ENCODE data around the gene TM7SF2. TPM values are rescaled to one million over a fixed set of nuclear protein-coding genes. Genes with fewer than 3 reads are reported as not detected.

Gene TM7SF2
- polyA plus RNA-seq, 3 donors: 1.8 to 4.5 (median 1.8) TPM

GRCh38 chr11:65104628-65105027 lies 7.0 kb upstream of the TM7SF2 start:
- H3K27ac Mint-ChIP-seq: no peak overlapping the region
- H3K27me3 Mint-ChIP-seq (ENCODE audit: low read depth in 3 of 3): no peaks in the 10 kb centered on the region
- Histone ChIP-seq H3K79me2 (ENCODE audit: insufficient read depth, low read length) (peaks cover 17% of the 10 kb centered on the region), H3K9me3 (replicated peaks in 1 of 2; ENCODE audit: control insufficient read depth in 1 of 2, insufficient read depth in 1 of 2, low read length in 2 of 2) (no peaks in the 10 kb centered on the region), H3K4me1 (ENCODE audit: control insufficient read depth in 1 of 2, insufficient read depth in 2 of 2, low read length in 2 of 2) (no peaks in the 10 kb centered on the region), H2AFZ (ENCODE audit: insufficient read depth, low read depth, low read length, poor library complexity, severe bottlenecking) (no peak overlapping the region), H3K36me3 (replicated peaks in 1 of 2; ENCODE audit: control insufficient read depth in 1 of 2, insufficient read depth in 2 of 2, low read length in 2 of 2) (peaks cover 26 to 84% of the 10 kb centered on the region in 2 donors), H3K4me3 (replicated peaks in 1 of 3; ENCODE audit: low read depth in 2 of 3, low read length in 3 of 3) (no peak overlapping the region), H3K4me2 (replicated peaks; ENCODE audit: extremely low read depth, low read length, poor library complexity, severe bottlenecking) (no peak overlapping the region), H3K27me3 (ENCODE audit: control insufficient read depth in 2 of 2, insufficient read depth in 2 of 2, low read length in 2 of 2) (no peaks in the 10 kb centered on the region), H3K27ac (ENCODE audit: low read depth in 1 of 2, low read length in 2 of 2) (no peak overlapping the region), H4K20me1 (ENCODE audit: insufficient read depth, low read length) (no peaks in the 10 kb centered on the region), H3K9ac (ENCODE audit: insufficient read depth, low read length, poor library complexity, severe bottlenecking) (no peak overlapping the region)
- H3K4me1 Mint-ChIP-seq: no peaks in the 10 kb centered on the region
- no peaks in the 10 kb centered on the region for H3K9me3 Mint-ChIP-seq
- peaks cover 37 to 57% of the 10 kb centered on the region in 2 donors for H3K36me3 Mint-ChIP-seq
- H3K4me3 Mint-ChIP-seq: no peak overlapping the region
- TF ChIP-seq, protein P1, sequence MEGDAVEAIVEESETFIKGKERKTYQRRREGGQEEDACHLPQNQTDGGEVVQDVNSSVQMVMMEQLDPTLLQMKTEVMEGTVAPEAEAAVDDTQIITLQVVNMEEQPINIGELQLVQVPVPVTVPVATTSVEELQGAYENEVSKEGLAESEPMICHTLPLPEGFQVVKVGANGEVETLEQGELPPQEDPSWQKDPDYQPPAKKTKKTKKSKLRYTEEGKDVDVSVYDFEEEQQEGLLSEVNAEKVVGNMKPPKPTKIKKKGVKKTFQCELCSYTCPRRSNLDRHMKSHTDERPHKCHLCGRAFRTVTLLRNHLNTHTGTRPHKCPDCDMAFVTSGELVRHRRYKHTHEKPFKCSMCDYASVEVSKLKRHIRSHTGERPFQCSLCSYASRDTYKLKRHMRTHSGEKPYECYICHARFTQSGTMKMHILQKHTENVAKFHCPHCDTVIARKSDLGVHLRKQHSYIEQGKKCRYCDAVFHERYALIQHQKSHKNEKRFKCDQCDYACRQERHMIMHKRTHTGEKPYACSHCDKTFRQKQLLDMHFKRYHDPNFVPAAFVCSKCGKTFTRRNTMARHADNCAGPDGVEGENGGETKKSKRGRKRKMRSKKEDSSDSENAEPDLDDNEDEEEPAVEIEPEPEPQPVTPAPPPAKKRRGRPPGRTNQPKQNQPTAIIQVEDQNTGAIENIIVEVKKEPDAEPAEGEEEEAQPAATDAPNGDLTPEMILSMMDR (IDR thresholded peaks at IDR 0.05): no peak
- WGBS (ENCODE audit: insufficient coverage): no CpG with 5 or more reads among the region's 4 CpGs
- DNase-seq: no peak
- intact Hi-C loops (cut with micrococcal nuclease): no loop called here

DNA sequence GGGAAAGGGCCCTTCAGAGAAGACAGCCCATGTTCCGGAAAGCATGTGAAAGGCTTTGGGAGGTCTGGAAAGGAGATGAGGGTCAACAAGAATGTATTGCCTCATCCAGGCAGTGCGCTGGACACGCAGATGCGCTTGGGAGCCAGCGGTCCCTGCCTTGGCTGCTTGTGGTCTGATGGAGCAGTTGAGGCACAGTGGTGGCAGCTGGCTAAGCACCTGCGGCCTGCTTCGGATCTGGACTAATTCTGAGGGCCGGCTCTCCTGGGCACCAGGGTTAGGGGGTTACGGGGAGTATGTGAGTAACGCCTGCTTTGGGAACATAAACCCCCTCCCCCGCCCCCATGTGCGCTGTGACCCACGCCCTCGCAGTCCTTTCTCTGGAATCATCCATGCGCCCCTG lies 4.6 kb upstream of the TM7SF2 start:
- Mint-ChIP-seq H3K9me3 (no peaks in the 10 kb centered on the region), H3K36me3 (peaks cover 35 to 51% of the 10 kb centered on the region in 2 donors), H3K27ac (no peak overlapping the region), H3K27me3 (ENCODE audit: low read depth in 3 of 3) (peaks cover 0 to 5% (median 2%) of the 10 kb centered on the region in 3 donors), H3K4me1 (peaks cover 20% of the 10 kb centered on the region), H3K4me3 (no peak overlapping the region)
- Histone ChIP-seq H4K20me1 (ENCODE audit: insufficient read depth, low read length) (peaks cover 15% of the 10 kb centered on the region), H3K9me3 (replicated peaks in 1 of 2; ENCODE audit: control insufficient read depth in 1 of 2, insufficient read depth in 1 of 2, low read length in 2 of 2) (no peaks in the 10 kb centered on the region), H3K4me1 (ENCODE audit: control insufficient read depth in 1 of 2, insufficient read depth in 2 of 2, low read length in 2 of 2) (peaks cover 17 to 19% of the 10 kb centered on the region in 2 donors), H3K27ac (ENCODE audit: low read depth in 1 of 2, low read length in 2 of 2) (no peak overlapping the region), H3K36me3 (replicated peaks in 1 of 2; ENCODE audit: control insufficient read depth in 1 of 2, insufficient read depth in 2 of 2, low read length in 2 of 2) (peaks cover 28 to 75% of the 10 kb centered on the region in 2 donors), H3K79me2 (ENCODE audit: insufficient read depth, low read length) (peaks cover 2% of the 10 kb centered on the region), H3K9ac (ENCODE audit: insufficient read depth, low read length, poor library complexity, severe bottlenecking) (no peak overlapping the region), H3K4me2 (replicated peaks; ENCODE audit: extremely low read depth, low read length, poor library complexity, severe bottlenecking) (no peak overlapping the region), H2AFZ (ENCODE audit: insufficient read depth, low read depth, low read length, poor library complexity, severe bottlenecking) (no peak overlapping the region), H3K4me3 (replicated peaks in 1 of 3; ENCODE audit: low read depth in 2 of 3, low read length in 3 of 3) (no peak overlapping the region), H3K27me3 (ENCODE audit: control insufficient read depth in 2 of 2, insufficient read depth in 2 of 2, low read length in 2 of 2) (no peaks in the 10 kb centered on the region)
- WGBS (ENCODE audit: insufficient coverage): 99% methylated on average over 8 of the region's 15 CpGs
- TF ChIP-seq, protein P1 (IDR thresholded peaks at IDR 0.05): no peak
- DNase-seq: no peak
- intact Hi-C loops (cut with micrococcal nuclease): no loop called here
